Caco-2 (cell line): ENCODE results near the gene MCC. TPM values are rescaled to one million over a fixed set of nuclear protein-coding genes. Genes with fewer than 3 reads are reported as not detected.

Source experiments
- BruUV-seq: library from RNA; stranded (reverse); fragments of 400-500 nt; replicated peaks from 2 replicates; lab custom pipeline; 2021; lab: Mats Ljungman, UMichigan
- CTCF ChIA-PET: fragments of 300-600 bp; sonication (Branson Sonifier 250); formaldehyde crosslinking; loops from one replicate; lab custom pipeline; 2022; ENCODE audit warnings: antibody characterized with exemption; lab: Charles Lee
- POLR2A ChIA-PET: fragments of 300-600 bp; sonication (Branson Sonifier 250); formaldehyde crosslinking; loops from one replicate; lab custom pipeline; 2022; ENCODE audit warnings: antibody characterized with exemption; lab: Charles Lee
- DNase-seq, 2 experiments: peaks; one replicate each; pipeline versions ENCODE4 v3.0.0 to v3.0.0-alpha.2; 2020 to 2022
- H3K27me3 ChIP-seq: replicated peaks from 2 replicates; pipeline ENCODE4 v1.6.0; 2011; ENCODE audit warnings: low read length; ENCODE audit not compliant: control insufficient read depth, insufficient read depth
- H3K36me3 ChIP-seq: 2 replicates; pipeline ENCODE4 v1.5.1; 2011; ENCODE audit warnings: low read length; ENCODE audit not compliant: control insufficient read depth, insufficient read depth
- H3K4me1 ChIP-seq: fragments of 250-450 bp; sonication (Bioruptor Pico); 2 replicates; pipeline ENCODE4 v1.5.1; 2020; ENCODE audit warnings: mild to moderate bottlenecking
- H3K4me3 ChIP-seq: 2 replicates; pipeline ENCODE4 v1.5.1; 2011; ENCODE audit warnings: low read depth, mild to moderate bottlenecking, control low read depth, low read length
- H3K9me3 ChIP-seq: fragments of 250-450 bp; sonication (Bioruptor Pico); 2 replicates; pipeline ENCODE4 v1.5.1; 2020; ENCODE audit warnings: mild to moderate bottlenecking, moderate library complexity
- H3K27ac Mint-ChIP-seq: one replicate; pipeline ENCODE4 v1.8.0; 2022; ENCODE audit warnings: mixed read lengths; ENCODE audit not compliant: unreplicated experiment
- H3K27me3 Mint-ChIP-seq: one replicate; pipeline ENCODE4 v1.8.0; 2022; ENCODE audit warnings: mixed read lengths; ENCODE audit not compliant: insufficient read depth, unreplicated experiment
- H3K36me3 Mint-ChIP-seq: one replicate; pipeline ENCODE4 v1.8.0; 2022; ENCODE audit warnings: mild to moderate bottlenecking, mixed read lengths; ENCODE audit not compliant: insufficient read depth, unreplicated experiment
- H3K4me1 Mint-ChIP-seq: one replicate; pipeline ENCODE4 v1.8.0; 2022; ENCODE audit warnings: low read depth, mixed read lengths; ENCODE audit not compliant: unreplicated experiment
- H3K4me3 Mint-ChIP-seq: one replicate; pipeline ENCODE4 v1.8.0; 2022; ENCODE audit warnings: mild to moderate bottlenecking, moderate library complexity, mixed read lengths; ENCODE audit not compliant: unreplicated experiment
- H3K9me3 Mint-ChIP-seq: one replicate; pipeline ENCODE4 v1.8.0; 2022; ENCODE audit warnings: mixed read lengths; ENCODE audit not compliant: unreplicated experiment
- intact Hi-C: fragments of 100-400 bp; cut with micrococcal nuclease; formaldehyde crosslinking; loops from one replicate; pipeline ENCODE4 v1.10.0; 2022; ENCODE audit not compliant: unreplicated experiment
- total RNA-seq: library from RNA; stranded (reverse); gene quantifications from 2 replicates; pipeline ENCODE4 v1.2.3, GENCODE V29; 2022
- TF ChIP-seq, protein P1 (sequence below), 2 experiments: fragments of 200-600 bp in 1 of 2; IDR thresholded peaks; 1 replicate in 1 of 2; 2 replicates in 1 of 2; pipeline versions ENCODE4 v1.5.1 to v1.8.0; 2011 to 2022; ENCODE audit warnings: antibody characterized with exemption in 1 of 2, control low read depth in 1 of 2, inconsistent platforms in 1 of 2, low read depth in 1 of 2, low read length in 1 of 2, mild to moderate bottlenecking in 1 of 2, moderate library complexity in 1 of 2; ENCODE audit not compliant: insufficient read depth in 1 of 2, severe bottlenecking in 1 of 2, unreplicated experiment in 1 of 2

The MCC gene
- total RNA-seq, 1 experiment from 2014 or later = 0.09 TPM

DNA sequence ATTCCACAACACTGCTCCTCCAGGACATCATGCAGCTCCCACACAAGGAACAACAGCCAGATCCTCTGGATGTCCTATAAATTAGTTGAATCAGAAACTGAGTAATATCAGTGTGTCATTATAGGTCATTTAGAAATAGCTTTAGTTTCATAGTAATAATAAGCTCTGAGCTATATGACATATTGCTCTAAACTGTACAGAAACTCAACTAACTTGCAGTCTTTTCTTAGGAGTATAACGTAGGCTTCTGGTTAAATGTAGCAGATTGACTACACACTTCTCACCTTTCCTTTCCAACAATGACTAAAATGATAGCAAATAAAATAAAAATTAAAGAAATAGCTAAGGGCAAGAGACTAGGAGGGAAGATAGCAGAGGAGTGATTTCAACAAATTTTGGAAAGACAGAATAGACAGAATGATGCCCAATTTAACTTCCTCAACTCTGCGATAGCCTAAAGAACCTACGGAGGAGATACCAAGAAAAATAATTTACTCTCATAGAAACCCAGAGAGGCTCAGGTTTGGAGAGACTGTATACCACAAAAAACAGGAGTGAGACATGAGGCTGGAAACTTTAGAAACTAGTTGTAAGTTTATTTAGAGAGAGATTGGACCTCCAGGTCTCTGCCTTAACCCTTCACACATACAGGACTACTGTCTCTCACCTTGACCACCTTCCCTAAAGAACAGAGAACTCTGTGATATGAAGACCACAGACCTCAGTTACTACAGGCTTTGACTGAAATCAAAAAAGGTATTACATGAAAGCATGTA lies 247.1 kb downstream of the MCC start:
- H3K4me1 ChIP-seq = no peaks in the 10 kb centered on the region
- no peak for DNase-seq
- H3K9me3 ChIP-seq = no peaks in the 10 kb centered on the region
- H3K36me3 ChIP-seq = no peaks in the 10 kb centered on the region
- no peak overlapping the region for H3K4me3 ChIP-seq
- no peak overlapping the region for H3K4me3 Mint-ChIP-seq
- TF ChIP-seq, protein P1, sequence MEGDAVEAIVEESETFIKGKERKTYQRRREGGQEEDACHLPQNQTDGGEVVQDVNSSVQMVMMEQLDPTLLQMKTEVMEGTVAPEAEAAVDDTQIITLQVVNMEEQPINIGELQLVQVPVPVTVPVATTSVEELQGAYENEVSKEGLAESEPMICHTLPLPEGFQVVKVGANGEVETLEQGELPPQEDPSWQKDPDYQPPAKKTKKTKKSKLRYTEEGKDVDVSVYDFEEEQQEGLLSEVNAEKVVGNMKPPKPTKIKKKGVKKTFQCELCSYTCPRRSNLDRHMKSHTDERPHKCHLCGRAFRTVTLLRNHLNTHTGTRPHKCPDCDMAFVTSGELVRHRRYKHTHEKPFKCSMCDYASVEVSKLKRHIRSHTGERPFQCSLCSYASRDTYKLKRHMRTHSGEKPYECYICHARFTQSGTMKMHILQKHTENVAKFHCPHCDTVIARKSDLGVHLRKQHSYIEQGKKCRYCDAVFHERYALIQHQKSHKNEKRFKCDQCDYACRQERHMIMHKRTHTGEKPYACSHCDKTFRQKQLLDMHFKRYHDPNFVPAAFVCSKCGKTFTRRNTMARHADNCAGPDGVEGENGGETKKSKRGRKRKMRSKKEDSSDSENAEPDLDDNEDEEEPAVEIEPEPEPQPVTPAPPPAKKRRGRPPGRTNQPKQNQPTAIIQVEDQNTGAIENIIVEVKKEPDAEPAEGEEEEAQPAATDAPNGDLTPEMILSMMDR (IDR thresholded peaks at IDR 0.05; ENCODE audit: insufficient read depth in 1 of 2, low read depth in 1 of 2, low read length in 1 of 2, severe bottlenecking in 1 of 2, unreplicated experiment in 1 of 2) = no peak
- no peaks in the 10 kb centered on the region for H3K9me3 Mint-ChIP-seq
- H3K27me3 ChIP-seq = peaks cover 2% of the 10 kb centered on the region
- no TSS peak for BruUV-seq
- intact Hi-C loops = no loop called here
- H3K36me3 Mint-ChIP-seq = no peaks in the 10 kb centered on the region
- ChIA-PET POLR2A (no interaction called here), CTCF (no interaction called here)
- no peaks in the 10 kb centered on the region for H3K4me1 Mint-ChIP-seq
- peaks cover 30% of the 10 kb centered on the region for H3K27me3 Mint-ChIP-seq
- no peak overlapping the region for H3K27ac Mint-ChIP-seq

DNA sequence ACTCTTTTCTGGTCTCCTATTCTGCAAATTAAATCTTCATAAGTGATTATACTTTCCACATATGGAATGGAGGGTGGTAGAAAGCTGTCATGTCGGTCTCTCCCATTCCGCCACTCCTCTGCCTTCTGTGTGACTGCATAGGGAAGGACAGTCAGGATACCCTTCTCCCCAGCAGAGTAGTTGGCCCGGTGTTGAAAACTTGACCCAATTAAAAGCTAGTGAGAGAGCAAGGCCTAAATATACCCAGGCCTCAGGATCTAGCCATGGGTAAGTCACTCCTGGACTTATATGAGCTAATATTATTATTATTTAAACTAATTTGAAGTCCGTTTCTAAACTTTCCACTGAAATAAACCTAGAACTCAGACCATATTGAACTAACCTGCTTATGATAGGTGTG lies 248.2 kb downstream of the MCC start:
- Histone ChIP-seq H3K36me3 (no peaks in the 10 kb centered on the region), H3K27me3 (peaks cover 2% of the 10 kb centered on the region), H3K9me3 (no peaks in the 10 kb centered on the region), H3K4me1 (no peaks in the 10 kb centered on the region), H3K4me3 (no peak overlapping the region)
- BruUV-seq = no TSS peak
- H3K27ac Mint-ChIP-seq = no peak overlapping the region
- POLR2A ChIA-PET = no interaction called here
- H3K27me3 Mint-ChIP-seq = peaks cover 24% of the 10 kb centered on the region
- TF ChIP-seq, protein P1 (IDR thresholded peaks at IDR 0.05; ENCODE audit: insufficient read depth in 1 of 2, low read depth in 1 of 2, low read length in 1 of 2, severe bottlenecking in 1 of 2, unreplicated experiment in 1 of 2) = no peak
- no peak for DNase-seq
- H3K9me3 Mint-ChIP-seq = no peaks in the 10 kb centered on the region
- CTCF ChIA-PET = no interaction called here
- H3K4me1 Mint-ChIP-seq = no peaks in the 10 kb centered on the region
- no peak overlapping the region for H3K4me3 Mint-ChIP-seq
- no peaks in the 10 kb centered on the region for H3K36me3 Mint-ChIP-seq
- intact Hi-C loops = no loop called here

DNA sequence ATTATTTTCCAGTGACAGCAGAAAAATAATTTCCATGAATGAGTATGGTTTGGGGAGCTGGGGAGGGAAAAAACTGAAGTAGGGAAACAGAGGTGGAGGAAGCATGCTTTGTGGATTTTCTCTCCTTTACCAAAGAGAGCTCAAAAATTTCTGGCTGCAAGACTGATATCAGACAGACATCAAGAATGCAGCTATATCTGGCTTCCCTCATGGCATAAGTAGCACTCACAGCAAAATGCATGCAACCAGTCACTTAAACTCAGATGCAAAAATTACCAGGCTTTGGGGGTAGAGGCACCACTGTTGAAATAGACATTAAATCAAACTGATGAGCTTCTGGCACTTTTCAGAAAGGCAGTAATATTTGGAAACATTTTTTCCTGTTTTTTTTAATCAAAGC lies 250.4 kb downstream of the MCC start:
- H3K9me3 Mint-ChIP-seq = no peaks in the 10 kb centered on the region
- Histone ChIP-seq H3K9me3 (no peaks in the 10 kb centered on the region), H3K4me1 (no peaks in the 10 kb centered on the region), H3K4me3 (no peak overlapping the region), H3K36me3 (no peaks in the 10 kb centered on the region), H3K27me3 (no peaks in the 10 kb centered on the region; the same call in 1 of the 2 replicates)
- no TSS peak for BruUV-seq
- CTCF ChIA-PET = no interaction called here
- DNase-seq = no peak
- intact Hi-C loops = no loop called here
- TF ChIP-seq, protein P1 (IDR thresholded peaks at IDR 0.05; ENCODE audit: insufficient read depth in 1 of 2, low read depth in 1 of 2, low read length in 1 of 2, severe bottlenecking in 1 of 2, unreplicated experiment in 1 of 2) = no peak
- H3K36me3 Mint-ChIP-seq = no peaks in the 10 kb centered on the region
- H3K4me3 Mint-ChIP-seq = no peak overlapping the region
- H3K27me3 Mint-ChIP-seq = peaks cover 25% of the 10 kb centered on the region
- no peaks in the 10 kb centered on the region for H3K4me1 Mint-ChIP-seq
- H3K27ac Mint-ChIP-seq = no peak overlapping the region
- POLR2A ChIA-PET = no interaction called here
